Activated naive CD4-positive, alpha-beta T cell treated with Interleukin-2 at 50 U/mL for 16 hours (primary cell): Measurements from ENCODE around the gene SEPTIN10.
"Not testable (repeated sequence)": the region's sequence is repeated elsewhere in the genome, so short reads cannot be mapped to it uniquely, and the experiment has no call there.

ENCODE experiments used
- DNase-seq: peaks from one replicate; pipeline ENCODE4 v3.0.0-alpha.2; 2020

The SEPTIN10 gene

DNA sequence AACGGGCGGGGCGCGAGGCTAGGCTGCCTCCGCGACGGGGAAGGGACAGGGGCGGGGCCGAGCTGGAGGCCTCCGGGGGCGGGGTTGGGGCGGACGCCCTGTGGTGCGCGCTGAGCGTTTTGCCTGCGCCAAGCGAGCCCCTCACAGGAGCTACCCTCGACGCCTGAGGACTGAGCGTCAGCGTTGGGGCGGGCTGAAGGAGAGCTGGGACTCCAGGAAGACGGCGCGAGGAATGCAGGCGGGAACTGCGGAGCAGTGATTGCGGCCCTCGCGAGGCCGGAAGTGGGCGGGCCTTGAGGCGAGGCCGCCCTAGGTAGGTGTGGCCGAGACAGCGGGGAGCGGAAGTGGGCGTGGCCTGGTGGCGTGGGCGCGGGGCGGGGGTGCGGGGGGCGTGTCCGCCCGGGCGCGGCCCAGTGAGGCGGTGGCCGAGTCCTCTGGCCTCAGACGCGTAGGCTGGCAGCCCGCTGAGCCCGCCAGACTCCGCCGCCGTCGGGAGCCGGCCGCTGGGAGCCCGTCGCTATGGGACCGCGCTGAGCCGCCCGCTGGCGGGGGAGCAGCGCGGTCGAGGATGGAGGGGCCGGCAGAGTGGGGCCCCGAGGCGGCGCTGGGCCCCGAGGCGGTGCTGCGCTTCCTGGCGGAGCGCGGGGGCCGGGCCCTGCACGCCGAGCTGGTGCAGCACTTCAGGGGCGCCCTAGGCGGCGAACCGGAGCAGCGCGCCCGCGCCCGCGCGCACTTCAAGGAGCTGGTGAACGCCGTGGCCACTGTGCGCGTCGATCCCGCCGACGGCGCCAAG lies at the start of gene SEPTIN10, which contains the start of gene SOWAHC:
SEPTIN10 (minus strand) TSS at position 45 of the 793 bp plus-strand sequence. CDS start 139 bp downstream, outside the sequence.
SOWAHC (plus strand) TSS at position 443 of the 793 bp plus-strand sequence; CDS start at position 569, 126 bp downstream.
- peak; percentile 71 for DNase-seq

DNA sequence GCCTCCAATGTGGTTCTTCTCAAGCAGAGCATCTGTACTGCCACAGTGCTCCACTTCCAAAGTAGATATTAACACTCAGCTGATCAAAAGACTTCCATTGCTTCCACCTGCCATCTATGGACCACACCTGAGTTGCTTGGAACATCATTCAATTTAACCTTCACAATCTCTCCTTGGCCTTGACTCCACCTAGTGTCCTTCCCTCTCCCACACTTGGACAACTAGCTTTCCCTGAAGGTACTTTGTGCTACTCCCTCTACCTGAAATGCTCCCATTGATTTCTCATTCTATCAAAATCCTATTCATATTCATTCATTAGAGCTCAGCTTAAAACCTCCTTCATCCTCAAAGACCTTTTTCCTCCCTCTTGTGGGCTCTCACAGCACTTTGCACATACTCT lies 49.1 kb upstream of the SEPTIN10 start:
- no peak for DNase-seq

DNA sequence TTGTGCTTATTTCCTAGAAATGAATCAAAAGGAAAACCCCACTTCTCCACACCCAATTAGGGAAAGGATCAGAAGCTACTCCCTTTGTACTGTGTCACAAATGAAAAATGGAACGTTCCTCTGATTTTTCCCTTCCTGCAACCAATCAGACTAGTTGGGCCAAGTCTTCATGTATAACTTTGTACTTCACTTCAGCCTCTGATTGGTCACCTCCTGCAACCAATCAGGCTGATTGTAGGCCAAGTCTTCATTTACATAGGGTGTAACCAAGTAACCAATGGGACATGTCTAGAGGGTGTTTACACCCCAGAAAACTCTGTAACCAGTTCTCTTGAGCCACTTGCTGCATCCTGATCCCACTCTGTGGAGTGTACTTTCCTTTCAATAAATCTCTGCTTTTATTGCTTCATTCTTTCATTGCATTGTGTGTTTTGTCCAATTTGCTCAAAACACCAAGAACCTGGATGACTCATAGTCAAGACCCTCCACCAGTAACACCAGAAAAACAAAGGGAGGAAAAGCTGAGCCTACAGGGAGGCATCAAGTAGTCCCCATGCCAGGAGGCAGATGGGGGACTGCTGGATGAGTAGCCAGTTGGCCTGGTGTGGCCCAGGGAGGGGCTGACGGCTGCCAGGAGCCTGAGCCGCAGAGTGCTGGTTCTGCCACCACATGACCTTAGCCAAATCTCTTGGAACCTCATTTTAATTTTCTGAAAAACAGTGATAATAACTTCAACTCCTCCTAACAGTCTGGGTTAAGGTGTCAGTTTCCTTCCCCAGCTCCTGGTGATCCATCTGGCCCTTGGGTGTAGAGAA lies 46.5 kb upstream of the SEPTIN10 start:
- no peak for DNase-seq

- DNase-seq = no peak
Measured at GRCh38 chr2:109659396-109660045, 45.8 kb upstream of the SEPTIN10 start.

GRCh38 chr2:109655287-109655686 lies 41.5 kb upstream of the SEPTIN10 start:
- no peak for DNase-seq

GRCh38 chr2:109654326-109655050 lies 40.7 kb upstream of the SEPTIN10 start:
- DNase-seq = no peak

- no peak for DNase-seq
Measured at GRCh38 chr2:109649736-109650695, 36.2 kb upstream of the SEPTIN10 start.

GRCh38 chr2:109648041-109648527 lies 34.3 kb upstream of the SEPTIN10 start:
- DNase-seq = no peak

DNA sequence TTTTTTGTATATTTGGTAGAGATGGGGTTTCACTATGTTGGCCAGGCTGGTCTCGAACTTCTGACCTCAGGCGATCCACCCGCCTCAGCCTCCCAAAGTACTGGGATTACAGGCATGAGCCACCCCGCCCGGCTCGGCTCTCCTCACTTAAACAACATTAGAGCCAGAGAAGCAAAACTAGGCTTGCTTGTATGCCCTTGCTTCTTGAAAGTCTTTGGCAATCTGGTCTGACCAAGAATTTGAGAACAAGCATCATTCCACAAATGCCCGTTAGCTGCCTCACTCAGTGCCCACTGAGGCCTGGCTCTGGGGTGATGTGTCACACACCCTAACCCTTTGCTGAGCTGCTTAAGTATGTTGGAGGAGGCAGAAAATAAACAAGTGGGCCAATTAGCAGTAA lies 33.9 kb upstream of the SEPTIN10 start:
- DNase-seq = no peak

GRCh38 chr2:109646961-109647360 lies 33.2 kb upstream of the SEPTIN10 start:
- no peak for DNase-seq

GRCh38 chr2:109645412-109646184 lies 31.8 kb upstream of the SEPTIN10 start:
- no peak for DNase-seq

DNA sequence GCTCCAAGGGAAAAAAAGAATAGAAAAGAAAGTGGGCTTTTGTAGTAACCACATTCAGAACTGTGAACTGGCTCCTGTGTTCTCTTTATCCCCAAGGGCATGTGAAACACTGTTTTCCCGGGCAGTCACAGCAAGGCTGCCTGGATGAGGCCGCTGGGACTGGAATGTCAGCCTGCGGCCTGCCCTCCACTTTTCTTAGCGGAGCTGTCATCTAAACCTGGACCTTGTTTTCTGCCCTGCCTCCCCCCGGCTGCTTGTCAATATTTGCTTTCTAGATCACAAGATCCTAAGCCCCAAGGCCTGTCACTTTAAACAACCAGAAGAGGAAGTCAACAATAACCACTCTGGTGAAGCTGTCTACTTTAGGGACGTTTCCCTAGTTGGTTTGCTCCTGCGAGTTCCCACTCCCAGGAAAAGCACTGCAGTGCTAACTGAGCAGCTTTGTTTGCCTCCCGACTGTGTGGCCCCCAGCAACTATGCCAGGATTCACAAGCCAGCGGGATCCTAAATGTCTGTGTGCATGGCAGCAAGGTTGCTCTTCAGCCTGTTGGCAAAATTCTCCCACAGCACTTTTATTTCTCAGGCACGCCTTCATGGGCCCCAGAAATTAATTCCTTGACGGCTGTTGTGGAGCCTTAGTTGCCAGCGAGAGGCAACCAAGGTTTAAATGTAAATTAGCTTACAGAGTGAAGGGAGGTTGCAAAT lies 31.0 kb upstream of the SEPTIN10 start:
- no peak for DNase-seq

DNA sequence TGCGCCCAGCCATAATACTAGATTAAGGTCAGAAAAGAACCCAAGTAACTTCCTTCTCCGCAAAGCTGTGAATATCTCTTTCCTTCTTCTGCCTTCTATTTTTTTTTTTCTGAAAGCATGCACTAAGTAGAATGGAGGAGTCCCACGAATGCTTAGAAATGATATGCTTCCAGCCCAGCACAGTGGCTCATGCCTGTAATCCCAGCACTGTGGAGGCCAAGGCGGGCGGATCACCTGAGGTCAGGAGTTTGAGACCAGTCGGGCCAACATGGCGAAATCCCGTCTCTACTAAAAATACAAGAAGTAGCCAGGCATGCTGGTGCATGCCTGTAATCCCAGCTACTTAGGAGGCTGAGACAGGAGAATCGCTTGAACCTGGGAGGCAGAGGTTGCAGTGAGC lies 26.2 kb upstream of the SEPTIN10 start:
- DNase-seq = not testable (repeated sequence)

- DNase-seq = no peak
Measured at GRCh38 chr2:109638795-109639194, 25.0 kb upstream of the SEPTIN10 start.

DNA sequence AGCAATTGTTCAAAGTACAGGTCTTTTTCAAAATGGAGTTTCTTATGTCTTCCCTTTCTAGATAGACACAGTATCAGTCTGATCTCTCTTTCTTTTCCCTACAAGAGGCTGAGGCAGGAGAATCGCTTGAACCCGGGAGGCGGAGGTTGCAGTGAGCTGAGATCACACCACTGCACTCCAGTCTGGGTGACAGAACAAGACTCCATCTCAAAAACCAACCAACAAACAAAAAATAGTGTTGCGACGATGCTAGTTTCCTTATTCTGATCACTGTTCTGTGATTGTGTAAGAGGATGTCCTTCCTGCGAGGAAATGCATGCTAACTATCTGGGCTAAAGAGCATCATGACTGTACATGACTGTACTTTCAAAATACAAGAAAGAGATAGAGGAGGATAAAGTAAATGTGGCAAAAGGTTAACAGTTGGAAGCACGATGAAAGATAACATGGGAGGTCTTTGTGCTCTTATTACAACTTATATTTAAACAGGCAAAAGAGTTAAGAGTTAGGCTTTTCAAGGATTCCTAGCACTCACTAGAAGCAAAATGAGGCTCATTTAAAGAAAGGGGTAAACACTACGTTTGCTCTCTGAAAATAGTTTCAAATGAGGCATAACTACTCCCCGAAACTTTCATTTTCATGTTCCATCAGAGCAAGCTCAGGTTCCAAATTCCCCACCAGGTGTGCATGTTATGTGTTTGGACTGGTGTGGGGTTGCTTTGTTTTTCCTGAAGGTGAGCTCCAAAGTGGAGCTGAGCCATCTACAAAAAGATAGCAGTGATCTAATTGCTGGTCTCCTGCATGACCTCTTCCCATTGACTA lies 24.2 kb upstream of the SEPTIN10 start:
- DNase-seq = no peak

GRCh38 chr2:109636317-109636716 lies 22.6 kb upstream of the SEPTIN10 start:
- no peak for DNase-seq

DNA sequence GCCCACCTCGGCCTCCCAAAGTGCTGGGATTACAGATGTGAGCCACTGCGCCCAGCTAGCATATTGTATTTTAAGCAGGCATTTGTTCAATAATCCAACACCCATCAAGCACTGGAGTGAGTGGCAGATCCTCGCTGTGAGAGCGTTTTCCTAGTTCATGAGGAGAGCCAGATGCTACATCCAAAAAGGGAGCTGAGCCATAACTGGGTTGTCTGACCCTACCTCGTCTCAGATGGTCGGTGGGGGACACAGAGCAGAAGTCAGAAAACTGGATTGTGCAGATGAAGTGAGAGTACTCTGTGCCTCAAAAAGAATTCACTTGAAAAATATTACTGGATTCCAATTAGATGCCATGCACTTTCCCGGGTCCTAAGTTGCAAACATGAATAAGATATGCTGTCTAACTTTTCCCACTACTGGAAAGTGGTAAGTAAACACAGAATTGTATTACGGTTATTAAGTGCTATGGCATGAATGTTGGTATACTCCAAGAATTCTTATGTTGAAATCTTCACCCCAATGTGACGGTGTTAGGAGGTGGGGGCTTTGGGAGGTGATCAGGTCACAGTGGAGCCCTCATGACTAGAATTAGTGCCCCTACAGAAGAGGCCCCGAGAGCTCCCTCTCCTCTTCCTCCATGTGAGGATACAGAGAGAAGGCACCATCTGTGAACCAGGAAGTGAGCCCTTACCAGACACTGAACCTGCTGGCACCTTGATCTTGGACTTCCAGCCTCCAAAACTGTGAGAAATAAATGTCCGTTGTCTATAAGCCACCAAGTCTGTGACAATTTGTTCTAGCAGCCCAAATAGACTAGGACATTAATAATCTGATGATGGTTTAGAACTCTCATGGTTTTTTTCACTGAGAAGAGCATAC lies 21.9 kb upstream of the SEPTIN10 start:
- no peak for DNase-seq
